Parathyroid adenoma (tissue), 2 donors: ENCODE measurements around the gene PTPRT.

Source experiments
- H2AFZ ChIP-seq: fragments of 300-600 bp; sonication (generic); one replicate; pipeline ENCODE4 v1.7.0; 2017; ENCODE audit warnings: antibody characterized with exemption, mild to moderate bottlenecking
- H3K27ac ChIP-seq: fragments of 300-600 bp; sonication (generic); one replicate; pipeline ENCODE4 v1.7.0; 2017
- H3K27me3 ChIP-seq: fragments of 300-600 bp; sonication (generic); one replicate; pipeline ENCODE4 v1.7.0; 2017; ENCODE audit warnings: low read length; ENCODE audit not compliant: control insufficient read depth, insufficient read depth
- H3K36me3 ChIP-seq: fragments of 300-600 bp; sonication (generic); one replicate; pipeline ENCODE4 v1.7.0; 2017; ENCODE audit warnings: low read length; ENCODE audit not compliant: control insufficient read depth, insufficient read depth
- H3K4me1 ChIP-seq: fragments of 300-600 bp; sonication (generic); one replicate; pipeline ENCODE4 v1.7.0; 2017; ENCODE audit warnings: control low read depth
- H3K4me2 ChIP-seq: fragments of 300-600 bp; sonication (generic); one replicate; pipeline ENCODE4 v1.7.0; 2017; ENCODE audit warnings: low read length
- H3K4me3 ChIP-seq: fragments of 300-600 bp; sonication (generic); one replicate; pipeline ENCODE4 v1.7.0; 2017; ENCODE audit warnings: low read depth, low read length
- H3K79me2 ChIP-seq: fragments of 300-600 bp; sonication (generic); one replicate; pipeline ENCODE4 v1.7.0; 2017; ENCODE audit warnings: control low read depth
- H3K9ac ChIP-seq: fragments of 300-600 bp; sonication (generic); one replicate; pipeline ENCODE4 v1.7.0; 2017; ENCODE audit warnings: mild to moderate bottlenecking
- H3K9me3 ChIP-seq: fragments of 300-600 bp; sonication (generic); one replicate; pipeline ENCODE4 v1.7.0; 2017; ENCODE audit warnings: low read length; ENCODE audit not compliant: control insufficient read depth
- CTCF ChIP-seq: fragments of 300-600 bp; sonication (generic); IDR thresholded peaks from one replicate; pipeline ENCODE4 v1.7.0; 2017; ENCODE audit warnings: antibody characterized with exemption, mild to moderate bottlenecking
- donor health status: primary hyperparathyroidism.

The PTPRT gene

GRCh38 chr20:42604998-42605956 lies 584.4 kb downstream of the PTPRT start:
- Histone ChIP-seq H3K4me3 (no peak overlapping the region), H3K9me3 (no peaks in the 10 kb centered on the region)

GRCh38 chr20:42603655-42604054 lies 586.1 kb downstream of the PTPRT start:
- Histone ChIP-seq H2AFZ (no peak overlapping the region), H3K4me1 (no peaks in the 10 kb centered on the region), H3K4me2 (no peak overlapping the region), H3K27me3 (no peaks in the 10 kb centered on the region), H3K27ac (no peak overlapping the region), H3K36me3 (no peaks in the 10 kb centered on the region), H3K9ac (no peak overlapping the region), H3K9me3 (no peaks in the 10 kb centered on the region), H3K79me2 (peaks cover 3% of the 10 kb centered on the region), H3K4me3 (no peak overlapping the region)
- no peak for TF ChIP-seq CTCF

More at GRCh38 chr20:42604998-42605956, 584.4 kb downstream of the PTPRT start:
- no peak overlapping the region for H3K27ac ChIP-seq
- no peak overlapping the region for H3K4me2 ChIP-seq
- H3K79me2 ChIP-seq, result peaks cover 3% of the 10 kb centered on the region
- H3K9ac ChIP-seq, result no peak overlapping the region
- H2AFZ ChIP-seq, result no peak overlapping the region
- H3K27me3 ChIP-seq, result no peaks in the 10 kb centered on the region
- no peaks in the 10 kb centered on the region for H3K4me1 ChIP-seq
- no peak for TF ChIP-seq CTCF
- H3K36me3 ChIP-seq, result no peaks in the 10 kb centered on the region

- H3K79me2 ChIP-seq, result no peaks in the 10 kb centered on the region
- H3K4me1 ChIP-seq, result no peaks in the 10 kb centered on the region
- H3K27me3 ChIP-seq, result no peaks in the 10 kb centered on the region
- H3K36me3 ChIP-seq, result no peaks in the 10 kb centered on the region
- no peak overlapping the region for H3K4me2 ChIP-seq
- TF ChIP-seq CTCF, result no peak
- no peak overlapping the region for H3K9ac ChIP-seq
- H2AFZ ChIP-seq, result no peak overlapping the region
- H3K9me3 ChIP-seq, result no peaks in the 10 kb centered on the region
- no peak overlapping the region for H3K27ac ChIP-seq
- H3K4me3 ChIP-seq, result no peak overlapping the region
These were observed 591.1 kb downstream of the PTPRT start for GRCh38 chr20:42598581-42598980.

- Histone ChIP-seq H3K36me3 (no peaks in the 10 kb centered on the region), H3K79me2 (no peaks in the 10 kb centered on the region), H3K4me3 (no peak overlapping the region), H3K4me2 (no peak overlapping the region), H3K4me1 (no peaks in the 10 kb centered on the region), H3K9me3 (no peaks in the 10 kb centered on the region), H3K27me3 (no peaks in the 10 kb centered on the region), H2AFZ (no peak overlapping the region), H3K9ac (no peak overlapping the region), H3K27ac (no peak overlapping the region)
- TF ChIP-seq CTCF, result no peak
These were observed 594.1 kb downstream of the PTPRT start for GRCh38 chr20:42595625-42596024.

- no peak overlapping the region for H3K4me2 ChIP-seq
- H3K4me3 ChIP-seq, result no peak overlapping the region
- no peaks in the 10 kb centered on the region for H3K79me2 ChIP-seq
- no peaks in the 10 kb centered on the region for H3K4me1 ChIP-seq
- H3K9ac ChIP-seq, result no peak overlapping the region
- H3K36me3 ChIP-seq, result no peaks in the 10 kb centered on the region
- no peaks in the 10 kb centered on the region for H3K9me3 ChIP-seq
- no peak overlapping the region for H3K27ac ChIP-seq
- H3K27me3 ChIP-seq, result no peaks in the 10 kb centered on the region
- TF ChIP-seq CTCF, result no peak
- no peak overlapping the region for H2AFZ ChIP-seq
These were observed 595.0 kb downstream of the PTPRT start for GRCh38 chr20:42594659-42595058.
